Activated T-cell treated with anti-CD3 and anti-CD28 coated beads, Interleukin-2, amount 50 U/mL, for 4 hours (primary cell): Measurements from ENCODE around the gene RRP12. TPM values are rescaled to one million over a fixed set of nuclear protein-coding genes. Genes with fewer than 3 reads are reported as not detected.

ENCODE experiments used
- ATAC-seq, 2 donors: fragments of 200-7000 bp; cut with Tn5 transposase; one replicate each; pipeline ENCODE4 v1.10.0; 2021
- DNase-seq: peaks from one replicate; pipeline ENCODE4 v3.0.0-alpha.2; 2020
- H3K27me3 Mint-ChIP-seq: one replicate; pipeline ENCODE4 v1.8.0; 2021; ENCODE audit warnings: low read depth, mixed read lengths
- H3K36me3 Mint-ChIP-seq: one replicate; pipeline ENCODE4 v1.8.0; 2022; ENCODE audit warnings: mixed read lengths; ENCODE audit not compliant: insufficient read depth
- H3K4me1 Mint-ChIP-seq: one replicate; pipeline ENCODE4 v1.8.0; 2021; ENCODE audit warnings: low read depth, mixed read lengths
- H3K4me3 Mint-ChIP-seq: one replicate; pipeline ENCODE4 v1.8.0; 2021; ENCODE audit warnings: mild to moderate bottlenecking, moderate library complexity, mixed read lengths
- H3K9me3 Mint-ChIP-seq: one replicate; pipeline ENCODE4 v1.8.0; 2021; ENCODE audit warnings: mixed read lengths
- total RNA-seq, 3 donors: library from RNA; stranded (reverse); gene quantifications; one replicate each; pipeline ENCODE4 v1.2.1, GENCODE V29; 2021

The RRP12 gene
- total RNA-seq, 3 donors from 2014 or later: 218 to 222 (median 218) TPM

DNA sequence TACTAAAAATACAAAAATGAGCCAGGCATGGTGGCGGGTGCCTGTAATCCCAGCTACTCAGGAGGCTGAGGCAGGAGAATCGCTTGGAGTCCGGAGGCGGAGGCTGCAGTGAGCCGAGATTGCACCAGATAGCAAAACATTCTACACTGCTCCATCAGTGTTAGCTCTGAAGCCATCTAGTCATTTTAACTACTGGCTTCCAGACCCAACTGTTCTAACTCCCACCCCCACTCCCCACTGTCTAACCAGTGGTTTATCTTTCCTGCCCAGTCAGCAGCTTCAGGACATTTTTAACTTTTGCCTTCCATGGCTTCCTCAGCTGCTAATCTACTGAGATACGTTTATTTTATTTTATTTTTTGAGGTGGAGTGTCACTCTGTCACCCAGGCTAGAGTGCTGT lies 88.2 kb downstream of the RRP12 start:
- DNase-seq (no peak), ATAC-seq (no peak)
- H3K9me3 Mint-ChIP-seq: no peaks in the 10 kb centered on the region
- H3K36me3 Mint-ChIP-seq: no peaks in the 10 kb centered on the region
- H3K4me3 Mint-ChIP-seq: no peak overlapping the region
- peaks cover 1% of the 10 kb centered on the region for H3K4me1 Mint-ChIP-seq
- no peaks in the 10 kb centered on the region for H3K27me3 Mint-ChIP-seq

DNA sequence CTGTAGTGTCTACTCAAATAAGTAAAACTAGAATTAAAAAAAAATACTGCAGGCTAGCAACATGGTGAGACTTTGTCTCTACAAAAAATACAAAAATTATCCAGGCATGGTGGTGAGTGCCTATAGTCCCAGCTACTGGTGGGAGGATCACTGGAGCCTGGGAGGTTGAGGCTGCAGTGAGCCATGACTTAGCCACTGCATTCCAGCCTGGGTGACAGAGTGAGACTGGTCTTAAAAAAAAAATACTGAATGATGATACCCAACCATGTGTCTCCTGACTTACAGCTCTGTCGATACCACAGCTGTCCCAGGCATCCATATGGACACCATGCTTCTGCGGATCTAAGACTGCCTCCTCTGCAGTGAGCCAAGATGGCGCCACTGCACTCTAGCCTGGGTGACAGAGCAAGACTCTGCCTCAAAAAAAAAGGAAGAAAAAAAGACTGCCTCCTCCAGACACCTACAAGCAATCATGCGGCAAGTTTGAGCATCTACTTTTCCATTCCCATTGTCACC lies 90.0 kb downstream of the RRP12 start:
- H3K27me3 Mint-ChIP-seq: no peaks in the 10 kb centered on the region
- no peak for DNase-seq
- H3K9me3 Mint-ChIP-seq: no peaks in the 10 kb centered on the region
- H3K36me3 Mint-ChIP-seq: no peaks in the 10 kb centered on the region
- no peak overlapping the region for H3K4me3 Mint-ChIP-seq
- H3K4me1 Mint-ChIP-seq: no peaks in the 10 kb centered on the region
- no peak for ATAC-seq

DNA sequence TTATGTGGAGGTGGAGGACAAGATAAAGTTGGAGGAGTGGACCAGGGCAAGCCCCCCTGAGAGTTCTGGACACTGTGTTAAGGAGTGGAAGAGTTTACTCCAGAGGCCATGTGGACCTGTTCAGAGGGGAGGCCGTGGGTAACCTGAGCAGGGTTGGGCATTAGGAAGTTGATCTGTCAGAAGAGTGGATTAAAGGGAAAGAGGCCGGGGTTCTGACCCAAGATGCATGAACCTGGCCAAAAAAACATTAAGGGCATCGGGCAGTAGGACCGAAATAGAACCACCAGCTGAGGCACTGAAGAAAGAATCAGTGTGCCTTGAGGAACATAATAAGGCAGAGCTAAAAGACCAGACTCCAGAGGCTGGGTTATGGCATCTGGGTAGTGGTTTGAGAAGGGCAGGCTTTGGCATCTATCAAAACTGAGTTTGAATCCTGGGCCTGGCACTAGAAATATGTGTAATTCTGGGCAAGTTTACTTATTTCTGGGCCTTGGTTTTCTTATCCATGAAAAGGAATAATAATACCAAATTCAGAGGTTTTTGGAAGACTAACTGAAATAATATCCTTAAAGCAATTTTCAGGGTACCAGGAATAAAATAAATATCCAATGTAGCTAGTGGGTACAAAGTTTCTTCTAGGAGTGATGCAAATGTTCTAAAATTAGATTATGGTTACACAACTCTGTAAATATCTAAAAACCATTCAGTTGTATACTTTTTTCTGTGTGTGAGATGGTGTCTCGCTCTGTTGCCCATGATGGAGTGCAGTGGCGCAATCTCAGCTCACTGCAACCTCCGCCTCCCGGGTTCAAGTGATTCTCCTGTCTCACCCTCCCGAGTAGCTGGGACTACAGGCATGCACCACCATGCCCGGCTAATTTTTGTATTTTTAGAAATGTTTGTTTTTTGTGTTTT lies 93.0 kb downstream of the RRP12 start:
- Mint-ChIP-seq H3K9me3 (no peaks in the 10 kb centered on the region), H3K36me3 (no peaks in the 10 kb centered on the region), H3K4me1 (no peaks in the 10 kb centered on the region), H3K4me3 (no peak overlapping the region), H3K27me3 (no peaks in the 10 kb centered on the region)
- no peak for DNase-seq
- ATAC-seq: no peak

- no peaks in the 10 kb centered on the region for H3K36me3 Mint-ChIP-seq
- H3K9me3 Mint-ChIP-seq: no peaks in the 10 kb centered on the region
- no peak for ATAC-seq
- H3K27me3 Mint-ChIP-seq: no peaks in the 10 kb centered on the region
- no peak for DNase-seq
- no peaks in the 10 kb centered on the region for H3K4me1 Mint-ChIP-seq
- no peak overlapping the region for H3K4me3 Mint-ChIP-seq
These were observed 93.7 kb downstream of the RRP12 start for GRCh38 chr10:97307441-97307840.

Other genes starting within 250 kb of the RRP12 start
- gene SLIT1, start 215.4 kb downstream of the RRP12 start, total RNA-seq: under 1 TPM in 2 of 3 donors, not detected in 1; 0.10 to 0.16 TPM
- 10 to 100 TPM in 2 of 3 donors, 1 to 10 TPM in 1; 9.2 to 14.2 (median 10.6) TPM for gene ARHGAP19, start 108.7 kb downstream of the RRP12 start, total RNA-seq
- 1 to 10 TPM; 1.6 to 3.2 (median 2.4) TPM for gene FRAT1, start 82.1 kb downstream of the RRP12 start, total RNA-seq
- gene FRAT2, start 66.6 kb downstream of the RRP12 start, total RNA-seq: 10 to 100 TPM in 2 of 3 donors, 1 to 10 TPM in 1; 9.9 to 11.7 (median 11.4) TPM
- gene PGAM1, start 24.9 kb upstream of the RRP12 start, total RNA-seq: 1,000 to 10,000 TPM; 1,128 to 1,173 (median 1,167) TPM
- 10 to 100 TPM; 60.3 to 72.2 (median 71.9) TPM for gene EXOSC1, start 44.7 kb upstream of the RRP12 start, total RNA-seq
- gene ZDHHC16, start 44.8 kb upstream of the RRP12 start, total RNA-seq: 10 to 100 TPM; 54.3 to 62.9 (median 59.6) TPM
- gene MMS19, start 97.1 kb upstream of the RRP12 start, total RNA-seq: 10 to 100 TPM; 77.3 to 87.5 (median 83.4) TPM
- 1 to 10 TPM; 2.0 to 3.0 (median 2.8) TPM for gene UBTD1, start 97.6 kb upstream of the RRP12 start, total RNA-seq
- gene ANKRD2, start 171.4 kb upstream of the RRP12 start, total RNA-seq: not detected
- gene HOGA1, start 183.0 kb upstream of the RRP12 start, total RNA-seq: not detected
- not detected for gene C10orf62, start 188.4 kb upstream of the RRP12 start, total RNA-seq
- 1 to 10 TPM; 2.1 to 4.5 (median 2.2) TPM for gene MORN4, start 232.2 kb upstream of the RRP12 start, total RNA-seq
- gene PI4K2A, start 239.3 kb upstream of the RRP12 start, total RNA-seq: 10 to 100 TPM; 12.9 to 16.9 (median 15.7) TPM